Fibroblast of villous mesenchyme (primary cell): ENCODE data around the gene IRF7. TPM values are rescaled to one million over a fixed set of nuclear protein-coding genes. Genes with fewer than 3 reads are reported as not detected.

ENCODE experiments used
- DNase-seq: peaks from one replicate; pipeline ENCODE4 v3.0.0-alpha.2; 2010; ENCODE audit warnings: low read depth
- H3K4me3 ChIP-seq: 2 replicates; pipeline ENCODE4 v1.5.1; 2011; ENCODE audit warnings: low read depth, mild to moderate bottlenecking, low read length
- total RNA-seq: library from RNA; depleted of rRNA; stranded (reverse); fragments of >200 nt; gene quantifications from 2 replicates; pipeline ENCODE4 v1.2.3, GENCODE V29; 2012
- TF ChIP-seq, protein P1 (sequence below): IDR thresholded peaks from 2 replicates; pipeline ENCODE4 v1.5.1; 2012; ENCODE audit warnings: low read depth, mild to moderate bottlenecking, low read length; ENCODE audit not compliant: insufficient read depth

The IRF7 gene
- total RNA-seq, 1 donor, result 8.2 TPM

- DNase-seq, result no peak
- no peak within 1 kb of the TSS for H3K4me3 ChIP-seq
- TF ChIP-seq, protein P1, sequence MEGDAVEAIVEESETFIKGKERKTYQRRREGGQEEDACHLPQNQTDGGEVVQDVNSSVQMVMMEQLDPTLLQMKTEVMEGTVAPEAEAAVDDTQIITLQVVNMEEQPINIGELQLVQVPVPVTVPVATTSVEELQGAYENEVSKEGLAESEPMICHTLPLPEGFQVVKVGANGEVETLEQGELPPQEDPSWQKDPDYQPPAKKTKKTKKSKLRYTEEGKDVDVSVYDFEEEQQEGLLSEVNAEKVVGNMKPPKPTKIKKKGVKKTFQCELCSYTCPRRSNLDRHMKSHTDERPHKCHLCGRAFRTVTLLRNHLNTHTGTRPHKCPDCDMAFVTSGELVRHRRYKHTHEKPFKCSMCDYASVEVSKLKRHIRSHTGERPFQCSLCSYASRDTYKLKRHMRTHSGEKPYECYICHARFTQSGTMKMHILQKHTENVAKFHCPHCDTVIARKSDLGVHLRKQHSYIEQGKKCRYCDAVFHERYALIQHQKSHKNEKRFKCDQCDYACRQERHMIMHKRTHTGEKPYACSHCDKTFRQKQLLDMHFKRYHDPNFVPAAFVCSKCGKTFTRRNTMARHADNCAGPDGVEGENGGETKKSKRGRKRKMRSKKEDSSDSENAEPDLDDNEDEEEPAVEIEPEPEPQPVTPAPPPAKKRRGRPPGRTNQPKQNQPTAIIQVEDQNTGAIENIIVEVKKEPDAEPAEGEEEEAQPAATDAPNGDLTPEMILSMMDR, result no peak
Measured at GRCh38 chr11:624705-625635, 9.2 kb upstream of the IRF7 start, which contains the start of gene CDHR5. TSS of gene CDHR5 (minus strand) at chr11:624955. CDS start at chr11:624902, 53 bp downstream.

GRCh38 chr11:623999-624704 is 8.4 kb upstream of the IRF7 start:
- no peak overlapping the region for H3K4me3 ChIP-seq
- TF ChIP-seq, protein P1, result no peak
- DNase-seq, result peak; percentile 30

DNA sequence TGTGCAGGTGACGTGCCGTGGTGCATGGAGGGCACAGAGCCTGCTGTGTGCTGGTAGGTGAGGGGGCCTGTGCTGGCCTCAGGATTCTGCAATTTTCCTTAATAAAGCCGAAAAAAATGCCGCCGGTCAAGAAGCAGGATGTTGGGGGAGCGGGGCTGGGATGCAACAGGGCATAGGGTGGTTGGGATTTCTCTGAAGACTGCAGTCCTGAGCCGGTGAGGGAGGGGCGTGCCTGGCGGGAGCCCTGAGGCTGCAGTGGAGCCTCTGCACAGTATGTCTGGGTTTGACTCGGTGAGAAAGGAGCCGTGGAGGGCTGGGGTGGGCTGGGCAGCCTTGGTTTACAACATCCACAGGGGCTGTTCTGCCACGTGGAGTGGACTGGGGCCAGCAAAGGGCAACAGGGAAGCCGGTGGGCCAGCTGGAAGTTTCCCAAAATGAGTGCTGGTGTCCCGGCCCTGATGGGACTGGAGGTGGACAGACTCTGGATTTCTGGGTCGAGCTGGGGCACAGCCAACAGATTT is 7.7 kb upstream of the IRF7 start:
- H3K4me3 ChIP-seq, result no peak overlapping the region
- TF ChIP-seq, protein P1, result no peak
- DNase-seq, result no peak

GRCh38 chr11:621838-622237 is 6.1 kb upstream of the IRF7 start:
- DNase-seq, result no peak
- TF ChIP-seq, protein P1, result no peak
- H3K4me3 ChIP-seq, result no peak overlapping the region

- no peak overlapping the region for H3K4me3 ChIP-seq
- DNase-seq, result no peak
- TF ChIP-seq, protein P1, result no peak
Measured at GRCh38 chr11:620935-621814, 5.4 kb upstream of the IRF7 start.

DNA sequence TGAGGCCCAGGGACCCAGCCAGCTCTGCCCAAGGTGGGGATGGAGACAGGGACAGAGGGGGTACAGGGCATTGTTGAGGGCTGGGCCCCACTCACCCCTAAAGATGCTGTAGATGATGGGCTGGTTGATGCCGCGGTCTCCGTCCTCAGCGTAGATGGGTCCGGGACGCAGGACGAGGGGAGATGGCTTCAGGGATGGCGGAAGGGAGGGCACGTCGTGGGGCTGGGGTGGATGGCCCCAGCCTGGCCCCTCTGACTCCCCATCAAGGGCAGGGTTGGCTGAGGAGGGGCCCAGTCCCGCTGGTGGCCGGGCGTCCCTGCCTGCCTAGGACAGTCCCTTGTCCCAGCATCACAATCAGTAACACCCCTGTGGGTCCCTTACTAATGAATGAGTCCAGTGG is 4.5 kb upstream of the IRF7 start:
- TF ChIP-seq, protein P1, result no peak
- H3K4me3 ChIP-seq, result no peak overlapping the region
- DNase-seq, result no peak
